Measurements from ENCODE around the gene TEX26.

DNA sequence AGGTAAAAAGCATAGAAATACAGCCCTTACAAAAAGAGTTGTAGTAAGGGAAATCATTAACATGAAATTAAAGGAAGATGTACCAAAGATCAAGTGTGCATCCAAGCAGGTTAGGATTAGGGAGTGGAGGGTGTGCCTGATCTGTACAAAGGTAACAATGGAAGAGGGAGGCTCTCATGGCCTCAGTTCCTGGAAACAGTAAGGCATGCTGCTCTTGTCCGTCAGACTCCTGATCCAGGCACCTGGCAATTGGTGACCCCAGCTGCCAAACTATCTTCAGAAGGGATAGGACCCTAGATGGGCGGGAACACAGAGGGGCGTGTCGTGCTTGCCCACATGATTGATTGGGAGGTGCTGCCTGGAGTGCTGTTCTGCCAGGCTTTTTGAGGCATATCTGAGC lies 4.5 kb downstream of the TEX26 start:
- no peak for TF ChIP-seq POLR2A (IDR thresholded peaks at IDR 0.05)
- TF ChIP-seq, protein P1, sequence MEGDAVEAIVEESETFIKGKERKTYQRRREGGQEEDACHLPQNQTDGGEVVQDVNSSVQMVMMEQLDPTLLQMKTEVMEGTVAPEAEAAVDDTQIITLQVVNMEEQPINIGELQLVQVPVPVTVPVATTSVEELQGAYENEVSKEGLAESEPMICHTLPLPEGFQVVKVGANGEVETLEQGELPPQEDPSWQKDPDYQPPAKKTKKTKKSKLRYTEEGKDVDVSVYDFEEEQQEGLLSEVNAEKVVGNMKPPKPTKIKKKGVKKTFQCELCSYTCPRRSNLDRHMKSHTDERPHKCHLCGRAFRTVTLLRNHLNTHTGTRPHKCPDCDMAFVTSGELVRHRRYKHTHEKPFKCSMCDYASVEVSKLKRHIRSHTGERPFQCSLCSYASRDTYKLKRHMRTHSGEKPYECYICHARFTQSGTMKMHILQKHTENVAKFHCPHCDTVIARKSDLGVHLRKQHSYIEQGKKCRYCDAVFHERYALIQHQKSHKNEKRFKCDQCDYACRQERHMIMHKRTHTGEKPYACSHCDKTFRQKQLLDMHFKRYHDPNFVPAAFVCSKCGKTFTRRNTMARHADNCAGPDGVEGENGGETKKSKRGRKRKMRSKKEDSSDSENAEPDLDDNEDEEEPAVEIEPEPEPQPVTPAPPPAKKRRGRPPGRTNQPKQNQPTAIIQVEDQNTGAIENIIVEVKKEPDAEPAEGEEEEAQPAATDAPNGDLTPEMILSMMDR (IDR thresholded peaks at IDR 0.05): no peak

All from adrenal gland (tissue), 5 donors.